ENCODE results near the gene KDM8. TPM values are rescaled to one million over a fixed set of nuclear protein-coding genes. Genes with fewer than 3 reads are reported as not detected.

KDM8 gene
- 3.4 TPM for total RNA-seq

DNA sequence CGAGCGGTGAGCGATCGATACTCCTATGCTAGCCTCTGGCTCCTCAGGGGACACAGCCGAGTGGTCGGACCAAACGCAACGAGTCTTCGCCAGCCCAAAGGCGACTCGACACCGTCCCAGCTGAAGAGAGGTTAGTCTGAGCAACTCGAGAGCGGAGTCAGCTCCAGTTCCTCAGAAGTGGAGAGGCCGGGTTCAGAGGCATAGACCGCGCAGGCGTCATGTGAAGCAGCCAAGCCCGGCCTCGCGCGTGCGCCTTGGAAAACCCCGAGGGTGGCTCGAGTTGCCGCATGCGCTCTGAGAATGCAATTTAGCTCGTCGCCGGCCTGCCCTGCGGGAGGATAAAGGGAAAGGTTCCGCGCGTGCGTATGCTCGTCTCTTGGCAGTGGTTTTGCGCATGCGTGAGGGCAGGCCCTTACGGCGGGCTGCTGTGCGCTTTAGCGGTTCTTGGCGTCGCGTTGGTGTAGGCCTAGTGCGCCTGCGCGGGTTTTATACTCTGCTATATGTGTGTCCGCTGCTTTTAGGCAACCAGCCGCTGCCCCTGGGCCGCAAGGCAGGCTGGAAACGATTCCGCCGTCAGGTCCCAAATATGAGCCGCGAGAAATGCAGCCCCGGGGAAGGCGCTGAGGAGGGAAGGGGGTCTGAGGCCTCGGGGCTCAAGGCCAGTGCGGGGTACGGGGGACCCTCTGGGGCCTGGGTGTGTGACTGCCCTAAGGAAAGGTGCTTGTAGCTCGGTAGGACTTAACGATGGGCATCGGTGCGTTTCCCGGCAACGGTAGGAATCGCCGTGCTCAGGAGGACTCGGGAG is at the start of gene KDM8:
Gene KDM8, plus strand, starts transcription at position 20 of the 805 bp plus-strand sequence. CDS start 6,598 bp downstream, outside the sequence.

DNA sequence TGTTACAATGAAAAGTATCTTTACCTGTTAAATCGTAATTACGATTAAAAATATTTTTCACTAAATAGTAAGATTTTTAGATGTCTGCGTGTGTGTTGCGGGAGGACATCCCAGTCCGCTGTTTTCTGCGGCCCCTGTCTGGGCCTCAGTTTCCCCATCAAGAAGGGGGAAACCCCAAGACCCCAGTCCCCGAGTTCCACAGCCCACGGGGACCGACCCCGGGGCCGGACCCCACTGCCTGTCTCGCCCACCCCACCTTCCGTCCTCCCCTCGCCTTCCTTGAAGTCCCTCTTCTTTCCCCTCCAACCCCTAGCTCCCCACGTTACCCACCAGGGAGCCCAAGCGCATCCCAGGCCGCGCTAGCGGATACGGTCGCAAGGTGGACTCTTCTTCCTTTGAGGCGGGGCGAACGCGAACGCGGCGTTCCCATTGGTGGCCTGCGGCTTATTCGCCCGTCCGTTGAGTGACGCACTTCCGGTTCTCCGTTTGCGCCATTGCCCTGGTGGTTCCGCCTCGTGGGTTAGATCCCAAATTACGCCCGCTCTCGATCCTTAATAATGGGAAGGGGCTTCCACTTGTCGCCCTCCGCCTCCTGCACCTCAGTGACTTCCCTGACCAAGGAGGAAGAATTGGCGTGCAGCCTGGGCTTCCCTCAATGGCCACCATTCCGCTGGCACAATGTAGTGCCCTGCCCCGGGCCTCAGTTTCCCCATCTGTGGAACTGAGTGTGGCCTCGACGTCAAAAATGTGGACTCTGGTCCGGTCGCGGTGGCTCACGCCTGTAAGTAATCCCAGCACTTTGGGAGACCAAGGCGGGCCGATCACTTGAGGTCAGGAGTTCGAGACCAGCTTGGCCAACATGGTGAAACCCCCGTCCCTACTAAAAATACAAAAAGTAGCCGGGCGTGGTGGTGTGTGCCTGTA is 65.3 kb downstream of the KDM8 start, which contains the start of gene NSMCE1:
Gene NSMCE1, minus strand, starts transcription at position 397 of the 924 bp plus-strand sequence. CDS start 11,202 bp downstream, outside the sequence.

Other genes with a start within 250 kb of the KDM8 start
- not detected for gene C16orf82, start 136.6 kb upstream of the KDM8 start, total RNA-seq
- gene NSMCE1, start 65.2 kb downstream of the KDM8 start, total RNA-seq, result 26.6 TPM
- gene IL4R, start 110.4 kb downstream of the KDM8 start, total RNA-seq, result 3.4 TPM
- gene IL21R, start 198.6 kb downstream of the KDM8 start, total RNA-seq, result not detected